GM19351 (cell line): ENCODE measurements around the gene HK2.
"Not testable (repeated sequence)": the region's sequence is repeated elsewhere in the genome, so short reads cannot be mapped to it uniquely, and the experiment has no call there.

Experiments used
- ATAC-seq: cut with Tn5 transposase; IDR thresholded peaks from one replicate; pipeline ENCODE4 v1.9.1; 2021; ENCODE audit warnings: mild to moderate bottlenecking, moderate library complexity; ENCODE audit not compliant: unreplicated experiment

HK2 gene

DNA sequence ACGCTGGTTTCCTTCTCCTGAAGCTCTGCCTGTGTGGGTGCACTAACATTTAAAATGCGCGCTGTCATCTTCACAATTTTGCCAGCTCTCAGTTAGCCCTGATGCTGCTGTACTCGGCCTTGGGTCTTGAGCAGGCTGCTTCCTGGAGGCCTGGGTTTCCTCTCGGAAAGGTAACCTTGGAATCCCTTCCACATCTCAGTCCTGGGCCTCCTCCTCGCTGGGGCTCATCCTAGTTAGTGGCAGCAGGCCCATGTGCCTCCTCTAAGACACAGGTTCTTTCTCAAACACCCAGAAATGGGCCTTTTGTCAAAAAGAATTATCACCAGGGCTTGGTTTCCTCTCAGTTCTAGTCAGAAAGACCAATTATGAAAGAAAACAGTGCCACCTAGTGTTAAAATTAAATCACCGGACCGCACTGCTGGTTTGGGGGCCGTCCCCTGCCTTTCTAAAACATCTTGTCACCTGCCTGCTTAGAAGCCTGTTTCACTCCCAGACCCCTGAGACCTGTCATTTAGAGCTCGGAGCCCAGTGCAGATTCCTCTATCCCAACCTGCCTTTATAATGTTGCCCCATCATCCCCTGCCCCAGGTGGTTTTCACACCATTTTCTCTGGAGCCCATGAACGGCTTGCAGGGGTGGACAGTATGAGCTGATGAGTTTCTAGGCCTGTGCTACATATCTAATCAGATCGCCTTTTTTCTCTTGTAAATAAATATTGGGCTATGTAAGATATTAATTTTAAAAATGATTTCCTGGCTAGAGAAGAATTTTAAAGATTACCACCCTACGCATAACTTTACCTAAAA is 42.4 kb downstream of the HK2 start:
- ATAC-seq, result peak; percentile 73

- no peak for ATAC-seq
These were observed 43.4 kb downstream of the HK2 start for GRCh38 chr2:74877376-74877775.

GRCh38 chr2:74877781-74878433 is 44.0 kb downstream of the HK2 start:
- ATAC-seq, result no peak

GRCh38 chr2:74878551-74878950 is 44.6 kb downstream of the HK2 start:
- ATAC-seq, result no peak

GRCh38 chr2:74880054-74880728 is 46.3 kb downstream of the HK2 start:
- no peak for ATAC-seq

DNA sequence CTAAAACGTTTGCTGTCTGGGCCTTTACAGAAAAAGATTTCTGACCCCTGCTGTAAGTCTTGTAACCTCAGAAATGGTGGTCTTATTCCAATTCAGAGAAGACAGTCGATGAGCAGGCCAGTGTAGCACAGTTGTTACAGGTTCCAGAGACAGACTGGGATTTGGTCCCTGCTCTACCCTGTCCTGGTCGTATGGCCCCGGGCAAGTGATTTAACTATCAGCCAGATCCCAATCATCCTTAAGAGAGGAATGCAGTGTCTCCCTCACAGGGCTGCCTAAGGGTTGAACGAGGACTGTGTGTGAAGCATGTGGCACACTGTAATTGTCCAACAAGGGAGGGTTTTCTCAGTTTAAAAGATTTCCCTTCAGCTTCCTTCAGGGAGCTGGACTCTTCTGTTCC is 47.2 kb downstream of the HK2 start:
- no peak for ATAC-seq

DNA sequence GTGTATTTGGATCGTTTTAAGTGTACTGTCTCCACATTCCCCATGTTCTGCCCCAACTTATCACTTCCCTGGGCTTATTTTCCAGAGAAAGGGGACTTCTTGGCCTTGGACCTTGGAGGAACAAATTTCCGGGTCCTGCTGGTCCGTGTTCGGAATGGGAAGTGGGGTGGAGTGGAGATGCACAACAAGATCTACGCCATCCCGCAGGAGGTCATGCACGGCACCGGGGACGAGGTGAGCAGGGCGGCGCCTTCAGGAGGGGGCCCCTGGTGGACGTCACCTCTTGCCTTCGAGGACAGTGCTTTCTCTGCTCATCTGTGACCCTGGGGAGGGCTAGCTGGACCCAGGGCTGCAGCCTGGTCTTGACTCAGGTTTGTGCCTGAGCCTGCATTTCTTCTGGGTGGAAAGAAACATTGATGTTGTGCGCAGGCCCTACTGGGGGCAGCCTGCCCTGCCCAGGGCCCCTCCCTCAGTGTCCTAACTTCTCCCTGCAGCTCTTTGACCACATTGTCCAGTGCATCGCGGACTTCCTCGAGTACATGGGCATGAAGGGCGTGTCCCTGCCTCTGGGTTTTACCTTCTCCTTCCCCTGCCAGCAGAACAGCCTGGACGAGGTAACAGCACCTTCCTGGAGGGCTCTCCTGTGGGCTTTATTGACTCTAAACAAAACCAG is 47.8 kb downstream of the HK2 start:
- no peak for ATAC-seq

- ATAC-seq, result no peak
These were observed 48.4 kb downstream of the HK2 start for GRCh38 chr2:74882299-74882687.

DNA sequence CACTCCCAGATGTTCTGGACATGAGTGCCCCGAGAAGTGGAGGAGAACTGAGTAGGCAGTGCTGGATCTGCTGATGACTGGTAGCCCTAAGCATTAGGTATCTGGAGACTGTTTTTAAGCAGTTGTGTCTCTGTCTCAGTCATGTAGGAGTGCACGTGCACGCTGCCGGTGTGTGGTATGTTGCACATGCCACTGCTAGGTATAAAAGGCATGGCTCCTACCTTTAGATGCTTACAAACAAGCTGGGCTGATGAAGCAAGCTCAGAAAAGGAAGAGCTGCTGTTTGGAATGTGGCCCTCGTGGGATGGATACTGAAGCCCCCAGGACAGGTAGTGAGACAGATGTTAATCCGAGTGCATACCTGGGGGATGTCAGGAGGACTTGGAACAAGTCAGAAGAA is 49.1 kb downstream of the HK2 start:
- ATAC-seq, result no peak

- ATAC-seq, result no peak
These were observed 50.3 kb downstream of the HK2 start for GRCh38 chr2:74884118-74884762.

- no peak for ATAC-seq
These were observed 50.9 kb downstream of the HK2 start for GRCh38 chr2:74884866-74885265.

DNA sequence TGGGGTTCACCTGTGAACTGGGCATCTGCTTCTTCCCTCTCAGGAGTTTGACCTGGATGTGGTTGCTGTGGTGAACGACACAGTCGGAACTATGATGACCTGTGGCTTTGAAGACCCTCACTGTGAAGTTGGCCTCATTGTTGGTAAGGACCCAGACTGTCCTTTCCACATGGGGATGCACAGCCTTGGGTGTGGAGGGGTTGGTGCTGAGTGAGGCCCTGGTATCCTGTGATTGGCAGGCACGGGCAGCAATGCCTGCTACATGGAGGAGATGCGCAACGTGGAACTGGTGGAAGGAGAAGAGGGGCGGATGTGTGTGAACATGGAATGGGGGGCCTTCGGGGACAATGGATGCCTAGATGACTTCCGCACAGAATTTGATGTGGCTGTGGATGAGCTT is 52.3 kb downstream of the HK2 start:
- no peak for ATAC-seq

GRCh38 chr2:74886811-74887210 is 52.9 kb downstream of the HK2 start:
- no peak for ATAC-seq

DNA sequence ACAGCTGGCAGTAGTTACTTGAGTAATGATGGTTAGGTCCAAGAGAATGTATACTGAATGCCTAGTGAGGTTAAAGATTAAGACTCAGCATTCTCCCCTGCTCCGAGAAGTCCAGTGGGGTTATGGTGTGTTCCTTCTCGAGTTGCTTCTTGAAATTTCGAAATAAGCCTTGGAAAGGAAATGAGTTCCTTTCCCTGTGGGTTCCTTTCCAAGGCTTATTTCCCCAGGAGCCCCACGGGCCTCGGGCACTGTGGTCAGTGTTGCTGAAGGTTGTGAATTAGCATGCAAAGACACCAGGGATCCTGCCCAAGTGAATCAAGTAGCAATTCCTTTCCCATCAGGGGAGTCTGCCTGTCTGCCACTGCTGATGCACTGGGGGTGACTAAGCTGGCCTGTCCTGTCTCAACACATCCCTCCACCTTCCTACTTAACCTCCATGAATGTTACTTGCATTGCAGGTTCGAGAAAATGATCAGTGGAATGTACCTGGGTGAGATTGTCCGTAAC is 53.6 kb downstream of the HK2 start:
- no peak for ATAC-seq

- no peak for ATAC-seq
These were observed 54.2 kb downstream of the HK2 start for GRCh38 chr2:74887960-74888700.

- ATAC-seq, result no peak
These were observed 55.2 kb downstream of the HK2 start for GRCh38 chr2:74889159-74889558.

- ATAC-seq, result no peak
These were observed 56.8 kb downstream of the HK2 start for GRCh38 chr2:74890711-74891110.

GRCh38 chr2:74891136-74891764 is 57.3 kb downstream of the HK2 start:
- ATAC-seq, result no peak

DNA sequence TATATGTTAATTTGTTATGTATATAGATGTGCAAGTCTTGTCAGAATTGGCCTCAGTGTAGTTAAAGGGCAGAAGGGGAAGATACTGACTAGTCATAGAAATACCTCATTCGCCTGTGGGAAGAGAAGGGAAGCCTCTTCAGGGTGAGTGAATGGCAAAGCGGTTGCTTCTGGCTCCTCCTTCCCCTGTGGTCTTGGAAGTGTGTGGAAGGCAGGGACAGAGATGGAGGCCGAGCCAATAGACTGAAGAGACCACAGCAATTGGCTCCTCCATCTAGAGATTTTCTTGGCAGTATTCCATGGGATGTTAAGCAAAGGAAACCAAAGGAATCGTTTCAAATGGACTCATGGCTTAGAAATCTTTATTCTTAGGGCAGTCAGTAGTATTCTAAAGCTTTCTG is 57.9 kb downstream of the HK2 start:
- not testable (repeated sequence) for ATAC-seq

DNA sequence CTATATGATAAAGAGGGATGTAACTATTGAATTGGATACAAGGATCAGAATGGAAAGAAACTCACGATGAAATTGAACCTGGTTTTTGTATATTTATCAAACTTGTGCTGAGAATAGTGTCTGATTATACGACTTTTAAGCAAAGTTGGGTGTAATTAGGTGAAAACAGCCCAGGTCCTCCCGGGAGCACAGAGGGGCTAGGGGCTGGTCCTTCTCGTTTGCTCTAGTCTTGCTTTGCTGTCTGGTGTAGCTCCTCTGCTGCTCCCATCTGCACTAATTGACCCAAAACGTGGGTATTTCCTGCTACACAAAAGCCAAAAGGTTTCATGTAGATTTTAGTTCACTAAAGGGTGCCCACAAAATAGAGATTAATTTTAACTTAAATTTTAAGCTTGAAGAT is 58.7 kb downstream of the HK2 start:
- no peak for ATAC-seq
